ENCODE results near the gene HS2ST1.

- TF ChIP-seq CTCF (IDR thresholded peaks at IDR 0.05; ENCODE audit: low read length) (no peak), EZH2 (IDR thresholded peaks at IDR 0.05; ENCODE audit: borderline replicate concordance, low read length) (no peak)
These were observed 179.8 kb downstream of the HS2ST1 start for GRCh38 chr1:87094238-87094637.

Measured in OCI-LY1 (cell line).